DND-41 (cell line): ENCODE results near the gene APOBR.

Experiments used
- EZH2 ChIP-seq: IDR thresholded peaks from 3 replicates; pipeline ENCODE4 v1.6.1; 2012; ENCODE audit warnings: borderline replicate concordance, low read depth, mild to moderate bottlenecking, moderate library complexity, low read length, inconsistent platforms; ENCODE audit not compliant: severe bottlenecking
- TF ChIP-seq, protein P1 (sequence below): IDR thresholded peaks from 2 replicates; pipeline ENCODE4 v1.5.1; 2012; ENCODE audit warnings: borderline replicate concordance, low read length, moderate library complexity, mild to moderate bottlenecking; ENCODE audit not compliant: poor library complexity, severe bottlenecking; ENCODE audit errors: extremely low read depth

- TF ChIP-seq, protein P1, sequence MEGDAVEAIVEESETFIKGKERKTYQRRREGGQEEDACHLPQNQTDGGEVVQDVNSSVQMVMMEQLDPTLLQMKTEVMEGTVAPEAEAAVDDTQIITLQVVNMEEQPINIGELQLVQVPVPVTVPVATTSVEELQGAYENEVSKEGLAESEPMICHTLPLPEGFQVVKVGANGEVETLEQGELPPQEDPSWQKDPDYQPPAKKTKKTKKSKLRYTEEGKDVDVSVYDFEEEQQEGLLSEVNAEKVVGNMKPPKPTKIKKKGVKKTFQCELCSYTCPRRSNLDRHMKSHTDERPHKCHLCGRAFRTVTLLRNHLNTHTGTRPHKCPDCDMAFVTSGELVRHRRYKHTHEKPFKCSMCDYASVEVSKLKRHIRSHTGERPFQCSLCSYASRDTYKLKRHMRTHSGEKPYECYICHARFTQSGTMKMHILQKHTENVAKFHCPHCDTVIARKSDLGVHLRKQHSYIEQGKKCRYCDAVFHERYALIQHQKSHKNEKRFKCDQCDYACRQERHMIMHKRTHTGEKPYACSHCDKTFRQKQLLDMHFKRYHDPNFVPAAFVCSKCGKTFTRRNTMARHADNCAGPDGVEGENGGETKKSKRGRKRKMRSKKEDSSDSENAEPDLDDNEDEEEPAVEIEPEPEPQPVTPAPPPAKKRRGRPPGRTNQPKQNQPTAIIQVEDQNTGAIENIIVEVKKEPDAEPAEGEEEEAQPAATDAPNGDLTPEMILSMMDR, result no peak
- TF ChIP-seq EZH2, result no peak
These were observed 2.4 kb upstream of the APOBR start, which contains the start of gene CLN3 for GRCh38 chr16:28491970-28492474.
